Neural cell (in vitro differentiated cells): ENCODE measurements around the gene SLAIN2. TPM values are rescaled to one million over a fixed set of nuclear protein-coding genes. Genes with fewer than 3 reads are reported as not detected.

Experiments
- H2AFZ ChIP-seq: fragments of 200-600, 300-800 bp; sonication (generic), shearing (Covaris generic); 2 replicates; pipeline ENCODE4 v1.6.0; 2014; ENCODE audit warnings: low read depth, mild to moderate bottlenecking, antibody characterized with exemption, low read length, moderate library complexity
- H3F3A ChIP-seq: fragments of 200-600 bp; shearing (Covaris generic); 2 replicates; pipeline ENCODE4 v1.6.1; 2016; ENCODE audit warnings: mild to moderate bottlenecking, moderate library complexity, mixed read lengths, antibody characterized with exemption, low read length; ENCODE audit not compliant: insufficient read depth, poor library complexity, severe bottlenecking
- H3K27ac ChIP-seq: fragments of 200-600, 300-800 bp; sonication (generic), shearing (Covaris generic); 2 replicates; pipeline ENCODE4 v1.5.1; 2014; ENCODE audit warnings: mild to moderate bottlenecking, low read length, moderate library complexity
- H3K27me3 ChIP-seq: fragments of 300-800, 200-600 bp; sonication (generic), shearing (Covaris generic); 2 replicates; pipeline ENCODE4 v1.6.0; 2014; ENCODE audit warnings: mild to moderate bottlenecking, low read depth, low read length, moderate library complexity; ENCODE audit not compliant: insufficient read depth
- H3K36me3 ChIP-seq: fragments of 300-800, 200-600 bp; sonication (generic), shearing (Covaris generic); 2 replicates; pipeline ENCODE4 v1.5.1; 2014; ENCODE audit warnings: mild to moderate bottlenecking, antibody characterized with exemption, low read length, moderate library complexity; ENCODE audit not compliant: insufficient read depth
- H3K4me2 ChIP-seq: fragments of 300-800, 200-600 bp; sonication (generic), shearing (Covaris generic); 2 replicates; pipeline ENCODE4 v1.6.0; 2014; ENCODE audit warnings: mild to moderate bottlenecking, low read length
- H3K4me3 ChIP-seq: fragments of 300-800, 200-600 bp; sonication (generic), shearing (Covaris generic); 2 replicates; pipeline ENCODE4 v1.5.1; 2014; ENCODE audit warnings: mild to moderate bottlenecking, low read length, moderate library complexity
- H3K79me2 ChIP-seq: fragments of 200-600 bp; shearing (Covaris generic); replicated peaks from 2 replicates; pipeline ENCODE4 v1.6.0; 2014; ENCODE audit warnings: mild to moderate bottlenecking, low read length, moderate library complexity; ENCODE audit not compliant: insufficient read depth
- H3K9ac ChIP-seq: fragments of 300-800, 200-600 bp; sonication (generic), shearing (Covaris generic); 2 replicates; pipeline ENCODE4 v1.6.1; 2016; ENCODE audit warnings: mild to moderate bottlenecking, low read length, mixed read lengths
- H3K9me2 ChIP-seq: fragments of 200-600 bp; shearing (Covaris generic); 2 replicates; pipeline ENCODE4 v1.6.1; 2016; ENCODE audit warnings: mild to moderate bottlenecking, low read length, mixed read lengths; ENCODE audit not compliant: insufficient read depth
- H3K9me3 ChIP-seq: fragments of 200-600, 300-800 bp; sonication (generic), shearing (Covaris generic); 2 replicates; pipeline ENCODE4 v1.6.1; 2016; ENCODE audit warnings: mild to moderate bottlenecking, mixed run types, low read length, moderate library complexity, mixed read lengths
- H4K20me1 ChIP-seq: fragments of 200-600 bp; shearing (Covaris generic); 2 replicates; pipeline ENCODE4 v1.6.1; 2016; ENCODE audit warnings: mild to moderate bottlenecking, mixed run types; ENCODE audit not compliant: insufficient read depth
- CTCF ChIP-seq: fragments of 450-650 bp; IDR thresholded peaks from 2 replicates; pipeline ENCODE4 v1.5.1; 2014; ENCODE audit warnings: antibody characterized with exemption, mild to moderate bottlenecking, moderate library complexity; ENCODE audit not compliant: poor library complexity, severe bottlenecking
- EP300 ChIP-seq: fragments of 450-650 bp; conservative IDR thresholded peaks from 2 replicates; pipeline ENCODE4 v1.6.1; 2014; ENCODE audit warnings: antibody characterized with exemption, mild to moderate bottlenecking, moderate library complexity; ENCODE audit not compliant: poor library complexity, severe bottlenecking
- EZH2 ChIP-seq: fragments of 200-600, 300-800 bp; shearing (Covaris generic), sonication (generic); IDR thresholded peaks from 2 replicates; pipeline ENCODE4 v1.6.1; 2014; ENCODE audit warnings: antibody characterized with exemption, low read length, borderline replicate concordance, mild to moderate bottlenecking; ENCODE audit not compliant: insufficient read depth, poor library complexity, severe bottlenecking
- MXI1 ChIP-seq: fragments of 450-650 bp; conservative IDR thresholded peaks from 2 replicates; pipeline ENCODE4 v1.6.1; 2014; ENCODE audit warnings: antibody characterized with exemption, mild to moderate bottlenecking; ENCODE audit not compliant: poor library complexity, severe bottlenecking
- POLR2AphosphoS5 ChIP-seq: IDR thresholded peaks from 2 replicates; pipeline ENCODE4 v1.6.1; 2012
- RAD21 ChIP-seq: fragments of 450-650 bp; conservative IDR thresholded peaks from 2 replicates; pipeline ENCODE4 v1.6.1; 2014; ENCODE audit warnings: antibody characterized with exemption, mild to moderate bottlenecking, moderate library complexity
- REST ChIP-seq: IDR thresholded peaks from 2 replicates; pipeline ENCODE4 v1.6.1; 2012; ENCODE audit warnings: borderline replicate concordance
- SMC3 ChIP-seq: fragments of 450-650 bp; conservative IDR thresholded peaks from 2 replicates; pipeline ENCODE4 v1.6.1; 2014; ENCODE audit warnings: antibody characterized with exemption, mild to moderate bottlenecking, moderate library complexity; ENCODE audit not compliant: poor library complexity
- TAF1 ChIP-seq: IDR thresholded peaks from 2 replicates; pipeline ENCODE4 v1.6.1; 2012; ENCODE audit warnings: low read depth
- polyA plus RNA-seq: library from polyadenylated mRNA; depleted of rRNA; stranded (reverse); fragments of >200 nt; gene quantifications from 2 replicates; pipeline ENCODE4 v1.2.3, GENCODE V29; 2014

Gene SLAIN2
- polyA plus RNA-seq, 1 donor from 2014 or later: 43.2 TPM

GRCh38 chr4:48337731-48338130 is 3.6 kb upstream of the SLAIN2 start:
- H3K9me3 ChIP-seq: no peaks in the 10 kb centered on the region
- no peak overlapping the region for H3K4me3 ChIP-seq
- no peaks in the 10 kb centered on the region for H3K9me2 ChIP-seq
- peaks cover 8% of the 10 kb centered on the region for H3K79me2 ChIP-seq
- H4K20me1 ChIP-seq: no peaks in the 10 kb centered on the region
- H2AFZ ChIP-seq: no peak overlapping the region
- H3K4me2 ChIP-seq: no peak overlapping the region
- no peaks in the 10 kb centered on the region for H3K36me3 ChIP-seq
- no peak for TF ChIP-seq RAD21
- no peak for TF ChIP-seq EP300
- no peak overlapping the region for H3K9ac ChIP-seq
- no peak overlapping the region for H3K27ac ChIP-seq
- H3F3A ChIP-seq: no peaks in the 10 kb centered on the region
- no peaks in the 10 kb centered on the region for H3K27me3 ChIP-seq

GRCh38 chr4:48339642-48340041 is 1.7 kb upstream of the SLAIN2 start:
- Histone ChIP-seq H3K9me3 (no peaks in the 10 kb centered on the region), H3K9ac (no peak overlapping the region), H2AFZ (no peak overlapping the region), H3K4me2 (no peak overlapping the region), H3K27ac (no peak overlapping the region), H3K4me3 (no peak overlapping the region), H3K79me2 (peaks cover 27% of the 10 kb centered on the region), H3F3A (no peaks in the 10 kb centered on the region), H4K20me1 (peaks cover 4% of the 10 kb centered on the region), H3K9me2 (no peaks in the 10 kb centered on the region), H3K27me3 (no peaks in the 10 kb centered on the region), H3K36me3 (no peaks in the 10 kb centered on the region)
- no peak for TF ChIP-seq MXI1
- TF ChIP-seq EP300: no peak
- no peak for TF ChIP-seq CTCF
- TF ChIP-seq RAD21: no peak
- TF ChIP-seq REST: no peak
- no peak for TF ChIP-seq POLR2AphosphoS5
- no peak for TF ChIP-seq TAF1
- TF ChIP-seq EZH2: no peak
- TF ChIP-seq SMC3: no peak
